Lower lobe of right lung (tissue), 2 donors: Measurements from ENCODE around the gene CC2D1B. TPM values are rescaled to one million over a fixed set of nuclear protein-coding genes. Genes with fewer than 3 reads are reported as not detected.
"Not testable (repeated sequence)": the region's sequence is repeated elsewhere in the genome, so short reads cannot be mapped to it uniquely, and the experiment has no call there.

ENCODE experiments used
- ATAC-seq, 2 donors: fragments of 200-7000 bp; cut with Tn5 transposase; one replicate each; pipeline ENCODE4 v1.9.1; 2020 to 2022; ENCODE audit warnings: mild to moderate bottlenecking in 2 of 2, moderate library complexity in 2 of 2
- DNase-seq: peaks from one replicate; pipeline ENCODE4 v3.0.0-alpha.2; 2020
- H3K27ac ChIP-seq: fragments of 200-600 bp; one replicate; pipeline ENCODE4 v1.8.0; 2022
- H3K27me3 ChIP-seq: fragments of 200-600 bp; one replicate; pipeline ENCODE4 v1.8.0; 2022; ENCODE audit warnings: low read depth
- H3K36me3 ChIP-seq: fragments of 200-600 bp; one replicate; pipeline ENCODE4 v1.8.0; 2022; ENCODE audit warnings: mild to moderate bottlenecking
- H3K4me1 ChIP-seq: fragments of 200-600 bp; one replicate; pipeline ENCODE4 v1.8.0; 2022
- H3K4me3 ChIP-seq: fragments of 200-600 bp; one replicate; pipeline ENCODE4 v1.8.0; 2022; ENCODE audit warnings: mild to moderate bottlenecking
- H3K9me3 ChIP-seq: fragments of 200-600 bp; one replicate; pipeline ENCODE4 v1.8.0; 2022
- intact Hi-C: fragments of 100-400 bp; cut with DNase I; formaldehyde crosslinking; loops from one replicate; pipeline ENCODE4 v1.11.0; 2022
- total RNA-seq: library from RNA; stranded (reverse); fragmentation: NEBNext Ultra II Directional; extraction: Animal tissue kit (Norgen Biotek cat#: 25700); gene quantifications from one replicate; pipeline ENCODE4 v1.2.1, GENCODE V29; 2021
- TF ChIP-seq, protein P1 (sequence below): fragments of 200-600 bp; IDR thresholded peaks from one replicate; pipeline ENCODE4 v1.8.0; 2022; ENCODE audit warnings: antibody characterized with exemption, mild to moderate bottlenecking
- donor health status: DM: no; HTN: yes; CAD: no; lungs with severe emphysema.

The CC2D1B gene
- total RNA-seq, 1 donor from 2014 or later = 44.5 TPM

DNA sequence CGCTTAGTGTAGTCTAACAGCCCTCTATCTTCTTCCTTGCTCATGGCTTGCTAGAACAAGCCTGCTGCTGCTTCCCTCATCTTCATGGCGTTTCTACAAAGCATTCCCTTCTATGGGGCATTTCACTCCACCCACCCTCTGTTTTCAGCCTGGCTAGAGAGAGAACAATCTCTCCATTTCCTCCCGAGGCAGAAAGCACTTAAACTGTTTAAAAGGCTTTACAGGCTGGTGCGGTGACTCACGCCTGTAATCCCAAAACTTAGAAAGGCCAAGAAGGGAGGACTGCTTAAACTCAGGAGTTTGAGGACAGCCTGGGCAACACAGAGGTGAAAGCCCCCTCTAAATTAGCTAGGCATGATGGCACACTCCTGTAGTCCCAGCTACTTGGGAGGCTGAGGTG lies 20.5 kb upstream of the CC2D1B start:
- no peak for ATAC-seq
- DNase-seq = no peak
- Histone ChIP-seq H3K27me3 (no peaks in the 10 kb centered on the region), H3K36me3 (no peaks in the 10 kb centered on the region), H3K27ac (no peak overlapping the region), H3K4me3 (no peak overlapping the region), H3K4me1 (no peaks in the 10 kb centered on the region), H3K9me3 (no peaks in the 10 kb centered on the region)
- intact Hi-C loops = no loop called here
- TF ChIP-seq, protein P1, sequence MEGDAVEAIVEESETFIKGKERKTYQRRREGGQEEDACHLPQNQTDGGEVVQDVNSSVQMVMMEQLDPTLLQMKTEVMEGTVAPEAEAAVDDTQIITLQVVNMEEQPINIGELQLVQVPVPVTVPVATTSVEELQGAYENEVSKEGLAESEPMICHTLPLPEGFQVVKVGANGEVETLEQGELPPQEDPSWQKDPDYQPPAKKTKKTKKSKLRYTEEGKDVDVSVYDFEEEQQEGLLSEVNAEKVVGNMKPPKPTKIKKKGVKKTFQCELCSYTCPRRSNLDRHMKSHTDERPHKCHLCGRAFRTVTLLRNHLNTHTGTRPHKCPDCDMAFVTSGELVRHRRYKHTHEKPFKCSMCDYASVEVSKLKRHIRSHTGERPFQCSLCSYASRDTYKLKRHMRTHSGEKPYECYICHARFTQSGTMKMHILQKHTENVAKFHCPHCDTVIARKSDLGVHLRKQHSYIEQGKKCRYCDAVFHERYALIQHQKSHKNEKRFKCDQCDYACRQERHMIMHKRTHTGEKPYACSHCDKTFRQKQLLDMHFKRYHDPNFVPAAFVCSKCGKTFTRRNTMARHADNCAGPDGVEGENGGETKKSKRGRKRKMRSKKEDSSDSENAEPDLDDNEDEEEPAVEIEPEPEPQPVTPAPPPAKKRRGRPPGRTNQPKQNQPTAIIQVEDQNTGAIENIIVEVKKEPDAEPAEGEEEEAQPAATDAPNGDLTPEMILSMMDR = no peak

- H3K36me3 ChIP-seq = no peaks in the 10 kb centered on the region
- intact Hi-C loops = no loop called here
- DNase-seq (no peak), ATAC-seq (no peak)
- H3K27me3 ChIP-seq = no peaks in the 10 kb centered on the region
- no peak overlapping the region for H3K27ac ChIP-seq
- H3K4me3 ChIP-seq = no peak overlapping the region
- TF ChIP-seq, protein P1 = no peak
- H3K9me3 ChIP-seq = no peaks in the 10 kb centered on the region
- H3K4me1 ChIP-seq = no peaks in the 10 kb centered on the region
Measured at GRCh38 chr1:52385376-52385775, 19.4 kb upstream of the CC2D1B start.

DNA sequence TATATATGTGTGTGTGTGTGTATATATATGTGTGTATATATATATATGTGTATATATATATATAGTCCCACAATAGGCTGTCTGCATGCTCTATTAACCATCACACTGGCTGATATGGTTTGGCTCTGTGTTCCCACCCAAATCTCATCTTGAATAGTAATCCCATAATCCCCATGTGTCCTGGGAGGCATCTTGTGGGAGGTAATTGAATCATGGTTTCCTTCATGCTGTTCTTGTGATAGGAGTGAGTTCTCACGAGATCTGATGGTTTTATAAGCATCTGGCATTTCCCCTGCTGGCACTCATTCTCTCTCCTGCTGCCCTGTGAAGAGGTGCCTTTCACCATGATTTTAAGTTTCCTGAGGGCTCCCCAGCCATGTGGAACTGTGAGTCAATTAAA lies 3.8 kb upstream of the CC2D1B start:
- H3K36me3 ChIP-seq, DNase-seq, H3K4me1 ChIP-seq, H3K27ac ChIP-seq, H3K9me3 ChIP-seq, H3K4me3 ChIP-seq, intact Hi-C loops, ATAC-seq, H3K27me3 ChIP-seq: not testable (repeated sequence)

DNA sequence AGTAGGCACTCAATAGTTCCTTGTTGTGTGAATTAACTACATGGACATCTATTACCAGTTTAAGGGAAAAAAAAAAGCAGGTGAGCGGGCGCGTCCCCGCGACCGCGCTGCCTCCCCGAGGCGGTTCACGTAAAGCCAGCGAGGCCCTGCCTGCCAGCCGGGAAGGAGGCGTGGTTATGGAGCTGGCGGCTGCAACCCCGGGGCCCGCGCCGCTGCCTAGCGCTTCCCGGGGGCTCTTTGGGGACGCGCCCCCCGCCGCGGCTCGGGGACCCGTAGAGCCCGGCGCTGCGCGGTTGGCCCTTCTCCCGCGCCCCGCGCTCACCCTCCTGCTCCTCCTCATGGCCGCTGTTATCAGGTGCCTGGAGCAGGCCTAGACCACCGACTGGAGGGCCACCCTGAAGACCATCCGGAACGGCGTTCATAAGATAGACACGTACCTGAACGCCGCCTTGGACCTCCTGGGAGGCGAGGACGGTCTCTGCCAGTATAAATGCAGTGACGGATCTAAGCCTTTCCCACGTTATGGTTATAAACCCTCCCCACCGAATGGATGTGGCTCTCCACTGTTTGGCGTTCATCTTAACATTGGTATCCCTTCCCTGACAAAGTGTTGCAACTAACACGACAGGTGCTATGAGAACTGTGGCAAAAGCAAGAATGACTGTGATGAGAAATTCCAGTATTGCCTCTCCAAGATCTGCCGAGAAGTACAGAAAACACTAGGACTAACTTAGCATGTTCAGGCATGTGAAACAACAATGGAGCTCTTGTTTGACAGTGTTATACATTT lies 2.6 kb upstream of the CC2D1B start:
- TF ChIP-seq, protein P1 = no peak
- ATAC-seq = no peak
- Histone ChIP-seq H3K27me3 (no peaks in the 10 kb centered on the region), H3K4me1 (peaks cover 14% of the 10 kb centered on the region), H3K4me3 (peak overlapping the region; percentile 56), H3K27ac (peak overlapping the region; percentile 41), H3K9me3 (no peaks in the 10 kb centered on the region), H3K36me3 (peaks cover 5% of the 10 kb centered on the region)
- peak; percentile 77 for DNase-seq
- intact Hi-C loops = no loop called here

GRCh38 chr1:52367272-52367671 lies 1.3 kb upstream of the CC2D1B start:
- no peak overlapping the region for H3K27ac ChIP-seq
- H3K4me3 ChIP-seq = no peak overlapping the region
- intact Hi-C loops = no loop called here
- peaks cover 14% of the 10 kb centered on the region for H3K4me1 ChIP-seq
- H3K9me3 ChIP-seq = no peaks in the 10 kb centered on the region
- H3K27me3 ChIP-seq = no peaks in the 10 kb centered on the region
- ATAC-seq (no peak), DNase-seq (no peak)
- TF ChIP-seq, protein P1 = no peak
- peaks cover 18% of the 10 kb centered on the region for H3K36me3 ChIP-seq

DNA sequence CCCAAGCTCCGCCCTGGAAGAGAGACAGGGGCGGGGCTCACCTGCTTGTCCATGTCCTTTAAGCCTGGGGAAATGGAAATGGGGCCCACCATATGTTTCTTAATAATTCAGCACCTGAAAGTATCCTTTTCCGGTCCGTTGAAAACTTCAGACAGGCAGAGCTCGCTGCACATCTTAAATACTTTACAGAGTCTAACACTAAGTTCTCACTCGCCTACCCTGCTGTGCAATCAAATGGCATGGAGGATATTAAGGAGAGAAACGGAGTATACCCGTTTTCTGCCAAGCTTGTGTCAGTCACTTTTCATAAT lies 467 bp upstream of the CC2D1B start:
- H3K36me3 ChIP-seq = peaks cover 26% of the 10 kb centered on the region
- H3K4me3 ChIP-seq = peak overlapping the region; percentile 93
- H3K4me1 ChIP-seq = peaks cover 14% of the 10 kb centered on the region
- intact Hi-C loops = no loop called here
- H3K27ac ChIP-seq = peak overlapping the region; percentile 97
- ATAC-seq (no peak), DNase-seq (no peak)
- no peaks in the 10 kb centered on the region for H3K27me3 ChIP-seq
- TF ChIP-seq, protein P1 = no peak
- no peaks in the 10 kb centered on the region for H3K9me3 ChIP-seq
